ENCODE results near the gene G0S2. TPM values are rescaled to one million over a fixed set of nuclear protein-coding genes. Genes with fewer than 3 reads are reported as not detected.

The G0S2 gene
- total RNA-seq, 1 experiment from 2014 or later = 0.35 TPM

DNA sequence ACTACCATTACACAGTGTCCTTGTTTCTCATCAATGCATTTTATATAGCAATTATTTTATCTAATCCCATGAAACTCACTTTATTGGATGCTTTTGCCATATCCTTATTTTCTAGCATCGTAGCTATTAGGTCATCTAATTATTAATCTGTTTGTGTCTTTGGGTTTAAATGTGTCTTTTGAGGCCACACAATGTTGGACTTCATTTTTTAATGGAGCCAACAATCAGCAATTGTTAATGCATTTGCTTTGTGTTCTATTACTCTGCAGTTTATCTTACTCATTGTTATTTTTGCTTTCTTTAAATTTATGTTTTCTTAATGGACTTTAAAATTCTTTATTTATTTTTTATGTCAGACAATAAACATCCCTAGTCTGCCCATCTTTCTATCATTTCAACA lies 27.6 kb downstream of the G0S2 start:
- Histone ChIP-seq H3K79me2 (ENCODE audit: insufficient read depth, low read length) (no peaks in the 10 kb centered on the region), H2AFZ (ENCODE audit: low read length) (no peak overlapping the region), H3K9ac (ENCODE audit: extremely low read depth, insufficient read length, low read length) (no peak overlapping the region), H3K79me1 (ENCODE audit: insufficient read depth, low read depth, low read length, poor library complexity, severe bottlenecking) (no peaks in the 10 kb centered on the region), H2BK5ac (ENCODE audit: insufficient read length, low read length) (no peak overlapping the region), H4K8ac (replicated peaks; ENCODE audit: insufficient read length, low read depth, low read length) (no peak overlapping the region), H3K23ac (ENCODE audit: insufficient read length, low read depth, low read length) (no peak overlapping the region), H2BK12ac (ENCODE audit: insufficient read length, low read depth, low read length) (no peak overlapping the region), H4K5ac (ENCODE audit: insufficient read length, low read depth, low read length) (no peak overlapping the region), H2AK5ac (ENCODE audit: insufficient read length, low read length) (no peak overlapping the region), H3T11ph (ENCODE audit: low read length) (no peak overlapping the region), H3K27me3 (ENCODE audit: insufficient read depth, low read length) (no peaks in the 10 kb centered on the region), H2BK120ac (ENCODE audit: low read depth, low read length, poor library complexity, severe bottlenecking) (no peak overlapping the region), H3K56ac (ENCODE audit: insufficient read length, low read depth, low read length) (no peak overlapping the region), H3K4ac (ENCODE audit: low read depth, low read length) (no peak overlapping the region), H3K23me2 (ENCODE audit: insufficient read length, low read depth, low read length, poor library complexity, severe bottlenecking) (no peaks in the 10 kb centered on the region), H3K14ac (ENCODE audit: insufficient read depth, low read length) (no peak overlapping the region), H2BK15ac (ENCODE audit: low read depth, low read length) (no peak overlapping the region), H3K9me3 (ENCODE audit: control insufficient read depth, low read depth, low read length) (no peaks in the 10 kb centered on the region), H3K4me2 (ENCODE audit: insufficient read depth, insufficient read length, low read length) (no peak overlapping the region), H3K27ac (ENCODE audit: insufficient read length, low read depth, low read length) (no peak overlapping the region), H4K20me1 (ENCODE audit: control insufficient read depth, insufficient read depth, insufficient read length) (no peaks in the 10 kb centered on the region), H4K91ac (ENCODE audit: insufficient read length, low read depth, low read length) (no peak overlapping the region), H2BK20ac (ENCODE audit: low read depth, low read length, poor library complexity, severe bottlenecking) (no peak overlapping the region), H3K18ac (ENCODE audit: insufficient read length, low read depth, low read length) (no peak overlapping the region), H3K4me1 (ENCODE audit: insufficient read depth, low read length) (no peaks in the 10 kb centered on the region)
- H3K9me3 Mint-ChIP-seq = no peaks in the 10 kb centered on the region
- peaks cover 24% of the 10 kb centered on the region for H3K27me3 Mint-ChIP-seq (ENCODE audit: low read depth)
- H3K4me1 Mint-ChIP-seq = peaks cover 3 to 11% of the 10 kb centered on the region in 2 experiments
- TF ChIP-seq, protein P1, sequence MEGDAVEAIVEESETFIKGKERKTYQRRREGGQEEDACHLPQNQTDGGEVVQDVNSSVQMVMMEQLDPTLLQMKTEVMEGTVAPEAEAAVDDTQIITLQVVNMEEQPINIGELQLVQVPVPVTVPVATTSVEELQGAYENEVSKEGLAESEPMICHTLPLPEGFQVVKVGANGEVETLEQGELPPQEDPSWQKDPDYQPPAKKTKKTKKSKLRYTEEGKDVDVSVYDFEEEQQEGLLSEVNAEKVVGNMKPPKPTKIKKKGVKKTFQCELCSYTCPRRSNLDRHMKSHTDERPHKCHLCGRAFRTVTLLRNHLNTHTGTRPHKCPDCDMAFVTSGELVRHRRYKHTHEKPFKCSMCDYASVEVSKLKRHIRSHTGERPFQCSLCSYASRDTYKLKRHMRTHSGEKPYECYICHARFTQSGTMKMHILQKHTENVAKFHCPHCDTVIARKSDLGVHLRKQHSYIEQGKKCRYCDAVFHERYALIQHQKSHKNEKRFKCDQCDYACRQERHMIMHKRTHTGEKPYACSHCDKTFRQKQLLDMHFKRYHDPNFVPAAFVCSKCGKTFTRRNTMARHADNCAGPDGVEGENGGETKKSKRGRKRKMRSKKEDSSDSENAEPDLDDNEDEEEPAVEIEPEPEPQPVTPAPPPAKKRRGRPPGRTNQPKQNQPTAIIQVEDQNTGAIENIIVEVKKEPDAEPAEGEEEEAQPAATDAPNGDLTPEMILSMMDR (conservative IDR thresholded peaks at IDR 0.05) = no peak
- H3K4me3 Mint-ChIP-seq = no peak overlapping the region
- no peak for DNase-seq
- no CpG with 5 or more reads among the region's 1 CpG for WGBS (ENCODE audit: extremely low coverage, insufficient read length, low lambda C conversion rate)
- H3K36me3 Mint-ChIP-seq (ENCODE audit: insufficient read depth in 1 of 3, low read depth in 3 of 3) = no peaks in the 10 kb centered on the region
- no peak overlapping the region for H3K27ac Mint-ChIP-seq
